Duodenal mucosa (tissue), 2 donors: Measurements from ENCODE around the gene ATP2B2.

Source experiments
- H3K27ac ChIP-seq: one replicate; pipeline ENCODE4 v1.7.0; 2013; ENCODE audit warnings: low read depth, low read length
- H3K27me3 ChIP-seq, 2 donors: one replicate each; pipeline ENCODE4 v1.7.0; 2013; ENCODE audit warnings: low read length in 2 of 2, control low read depth in 1 of 2; ENCODE audit not compliant: insufficient read depth in 2 of 2, control insufficient read depth in 1 of 2
- H3K36me3 ChIP-seq, 2 donors: one replicate each; pipeline ENCODE4 v1.7.0; 2013; ENCODE audit warnings: low read length in 2 of 2, control low read depth in 1 of 2; ENCODE audit not compliant: insufficient read depth in 2 of 2, control insufficient read depth in 1 of 2
- H3K4me1 ChIP-seq, 2 donors: one replicate each; pipeline ENCODE4 v1.7.0; 2013; ENCODE audit warnings: low read length in 2 of 2, control low read depth in 1 of 2; ENCODE audit not compliant: insufficient read depth in 2 of 2, control insufficient read depth in 1 of 2
- H3K4me3 ChIP-seq, 2 donors: one replicate each; pipeline ENCODE4 v1.7.0; 2013; ENCODE audit warnings: low read length in 2 of 2, low read depth in 1 of 2
- H3K9ac ChIP-seq, 2 donors: one replicate each; pipeline ENCODE4 v1.7.0; 2013; ENCODE audit warnings: low read length in 2 of 2, low read depth in 1 of 2
- H3K9me3 ChIP-seq, 2 donors: one replicate each; pipeline ENCODE4 v1.7.0; 2013; ENCODE audit warnings: low read length in 2 of 2, control low read depth in 1 of 2; ENCODE audit not compliant: control insufficient read depth in 1 of 2

ATP2B2 gene

GRCh38 chr3:10345911-10346310, 159.5 kb downstream of the ATP2B2 start:
- no peaks in the 10 kb centered on the region for H3K9me3 ChIP-seq
- H3K4me3 ChIP-seq = no peak overlapping the region
- no peak overlapping the region for H3K27ac ChIP-seq
- no peaks in the 10 kb centered on the region for H3K4me1 ChIP-seq
- no peaks in the 10 kb centered on the region for H3K36me3 ChIP-seq
- no peak overlapping the region for H3K9ac ChIP-seq
- no peaks in the 10 kb centered on the region for H3K27me3 ChIP-seq

GRCh38 chr3:10344944-10345575, 160.3 kb downstream of the ATP2B2 start:
- H3K27me3 ChIP-seq = no peaks in the 10 kb centered on the region
- no peaks in the 10 kb centered on the region for H3K4me1 ChIP-seq
- no peak overlapping the region for H3K9ac ChIP-seq
- H3K27ac ChIP-seq = no peak overlapping the region
- H3K9me3 ChIP-seq = no peaks in the 10 kb centered on the region
- H3K4me3 ChIP-seq = no peak overlapping the region
- H3K36me3 ChIP-seq = no peaks in the 10 kb centered on the region

- Histone ChIP-seq H3K4me1 (no peaks in the 10 kb centered on the region), H3K4me3 (no peak overlapping the region), H3K27ac (no peak overlapping the region), H3K9ac (no peak overlapping the region), H3K27me3 (no peaks in the 10 kb centered on the region), H3K9me3 (no peaks in the 10 kb centered on the region), H3K36me3 (no peaks in the 10 kb centered on the region)
Measured at GRCh38 chr3:10344147-10344943, 161.0 kb downstream of the ATP2B2 start.

GRCh38 chr3:10343526-10343925, 161.9 kb downstream of the ATP2B2 start:
- Histone ChIP-seq H3K36me3 (no peaks in the 10 kb centered on the region), H3K9ac (no peak overlapping the region), H3K27ac (no peak overlapping the region), H3K27me3 (no peaks in the 10 kb centered on the region), H3K9me3 (no peaks in the 10 kb centered on the region), H3K4me3 (no peak overlapping the region), H3K4me1 (no peaks in the 10 kb centered on the region)

GRCh38 chr3:10342781-10343180, 162.6 kb downstream of the ATP2B2 start:
- H3K27me3 ChIP-seq = no peaks in the 10 kb centered on the region
- no peaks in the 10 kb centered on the region for H3K4me1 ChIP-seq
- no peak overlapping the region for H3K9ac ChIP-seq
- H3K27ac ChIP-seq = no peak overlapping the region
- no peak overlapping the region for H3K4me3 ChIP-seq
- no peaks in the 10 kb centered on the region for H3K36me3 ChIP-seq
- H3K9me3 ChIP-seq = no peaks in the 10 kb centered on the region

GRCh38 chr3:10341901-10342398, 163.4 kb downstream of the ATP2B2 start:
- H3K4me1 ChIP-seq = peaks cover 0 to 4% of the 10 kb centered on the region in 2 donors
- H3K27me3 ChIP-seq = no peaks in the 10 kb centered on the region
- H3K9ac ChIP-seq = no peak overlapping the region
- H3K9me3 ChIP-seq = no peaks in the 10 kb centered on the region
- no peak overlapping the region for H3K4me3 ChIP-seq
- H3K27ac ChIP-seq = no peak overlapping the region
- no peaks in the 10 kb centered on the region for H3K36me3 ChIP-seq

GRCh38 chr3:10340476-10340875, 164.9 kb downstream of the ATP2B2 start:
- Histone ChIP-seq H3K4me3 (no peak overlapping the region), H3K27me3 (no peaks in the 10 kb centered on the region), H3K4me1 (peaks cover 0 to 4% of the 10 kb centered on the region in 2 donors), H3K9me3 (no peaks in the 10 kb centered on the region), H3K9ac (no peak overlapping the region), H3K36me3 (no peaks in the 10 kb centered on the region), H3K27ac (no peak overlapping the region)

GRCh38 chr3:10340046-10340445, 165.3 kb downstream of the ATP2B2 start:
- H3K36me3 ChIP-seq = no peaks in the 10 kb centered on the region
- no peak overlapping the region for H3K9ac ChIP-seq
- no peaks in the 10 kb centered on the region for H3K27me3 ChIP-seq
- no peak overlapping the region for H3K4me3 ChIP-seq
- peaks cover 0 to 4% of the 10 kb centered on the region in 2 donors for H3K4me1 ChIP-seq
- H3K9me3 ChIP-seq = no peaks in the 10 kb centered on the region
- no peak overlapping the region for H3K27ac ChIP-seq

- no peaks in the 10 kb centered on the region for H3K9me3 ChIP-seq
- H3K27ac ChIP-seq = no peak overlapping the region
- no peaks in the 10 kb centered on the region for H3K36me3 ChIP-seq
- H3K27me3 ChIP-seq = no peaks in the 10 kb centered on the region
- peaks cover 0 to 4% of the 10 kb centered on the region in 2 donors for H3K4me1 ChIP-seq
- H3K4me3 ChIP-seq = no peak overlapping the region
- no peak overlapping the region for H3K9ac ChIP-seq
Measured at GRCh38 chr3:10339376-10339955, 165.9 kb downstream of the ATP2B2 start.
